ENCODE data around the gene TMEM116. TPM values are rescaled to one million over a fixed set of nuclear protein-coding genes. Genes with fewer than 3 reads are reported as not detected.
"Not testable (repeated sequence)": the region's sequence is repeated elsewhere in the genome, so short reads cannot be mapped to it uniquely, and the experiment has no call there.

Gene TMEM116
- total RNA-seq, 4 donors from 2014 or later = 3.5 to 8.4 (median 7.5) TPM

GRCh38 chr12:111998015-111998414 is 14.9 kb downstream of the TMEM116 start:
- DNase-seq (ENCODE audit: extremely low spot score) = no peak
- no peak overlapping the region for H3K4me3 ChIP-seq
- peaks cover 0 to 7% (median 0%) of the 10 kb centered on the region in 4 donors for H3K36me3 ChIP-seq
- H3K9me3 ChIP-seq = no peaks in the 10 kb centered on the region
- 74% methylated on average over 4 of the region's 4 CpGs for WGBS
- H3K27ac ChIP-seq (replicated peaks in 1 of 4) = no peak overlapping the region
- H3K27me3 ChIP-seq = no peaks in the 10 kb centered on the region
- intact Hi-C loops (cut with DNase I) = no loop called here
- TF ChIP-seq CTCF (IDR thresholded peaks at IDR 0.05) (no peak), POLR2AphosphoS5 (IDR thresholded peaks at IDR 0.05) (no peak), POLR2A (IDR thresholded peaks at IDR 0.05; ENCODE audit: low read depth) (no peak), EP300 (IDR thresholded peaks at IDR 0.05) (no peak)
- H3K4me1 ChIP-seq = peaks cover 0 to 17% (median 0%) of the 10 kb centered on the region in 4 donors

- Histone ChIP-seq H3K9me3 (no peaks in the 10 kb centered on the region), H3K27me3 (no peaks in the 10 kb centered on the region), H3K27ac (replicated peaks in 1 of 4) (no peak overlapping the region), H3K36me3 (peaks cover 0 to 7% (median 0%) of the 10 kb centered on the region in 4 donors), H3K4me1 (peaks cover 0 to 17% (median 0%) of the 10 kb centered on the region in 4 donors), H3K4me3 (no peak overlapping the region)
- TF ChIP-seq EP300 (IDR thresholded peaks at IDR 0.05) (no peak), CTCF (IDR thresholded peaks at IDR 0.05) (no peak), POLR2AphosphoS5 (IDR thresholded peaks at IDR 0.05) (no peak), POLR2A (IDR thresholded peaks at IDR 0.05; ENCODE audit: low read depth) (no peak)
- no peak for DNase-seq (ENCODE audit: extremely low spot score)
- intact Hi-C loops (cut with DNase I) = no loop called here
- 94% methylated on average over 2 of the region's 2 CpGs for WGBS
Observed at GRCh38 chr12:111997300-111997699, 15.7 kb downstream of the TMEM116 start.

- WGBS = 100% methylated on average over 1 of the region's 1 CpG
- no peaks in the 10 kb centered on the region for H3K9me3 ChIP-seq
- intact Hi-C loops (cut with DNase I) = no loop called here
- no peak overlapping the region for H3K27ac ChIP-seq (replicated peaks in 1 of 4)
- H3K27me3 ChIP-seq = no peaks in the 10 kb centered on the region
- H3K4me3 ChIP-seq = no peak overlapping the region
- peaks cover 0 to 10% (median 0%) of the 10 kb centered on the region in 4 donors for H3K4me1 ChIP-seq
- no peak for TF ChIP-seq CTCF (IDR thresholded peaks at IDR 0.05)
- no peak for TF ChIP-seq POLR2A (IDR thresholded peaks at IDR 0.05; ENCODE audit: low read depth)
- TF ChIP-seq POLR2AphosphoS5 (IDR thresholded peaks at IDR 0.05) = no peak
- TF ChIP-seq EP300 (IDR thresholded peaks at IDR 0.05) = no peak
- H3K36me3 ChIP-seq = peaks cover 0 to 7% (median 0%) of the 10 kb centered on the region in 4 donors
- DNase-seq (ENCODE audit: extremely low spot score) = no peak
Observed at GRCh38 chr12:111995782-111996480, 17.0 kb downstream of the TMEM116 start.

GRCh38 chr12:111994211-111995111 is 18.5 kb downstream of the TMEM116 start:
- DNase-seq (ENCODE audit: extremely low spot score); H3K27me3 ChIP-seq; H3K27ac ChIP-seq (replicated peaks in 1 of 4); H3K36me3 ChIP-seq; intact Hi-C loops (cut with DNase I); H3K9me3 ChIP-seq; H3K4me3 ChIP-seq: not testable (repeated sequence)
- WGBS = 75% methylated on average over 17 of the region's 17 CpGs
- peaks cover 0 to 10% (median 0%) of the 10 kb centered on the region in 4 donors for H3K4me1 ChIP-seq
